ENCODE measurements around the gene PDCL3. TPM values are rescaled to one million over a fixed set of nuclear protein-coding genes. Genes with fewer than 3 reads are reported as not detected.

Gene PDCL3
- total RNA-seq, 2 donors from 2014 or later = 16.6 to 27.2 TPM

GRCh38 chr2:100623033-100623715 is 60.4 kb downstream of the PDCL3 start:
- H3K9me3 ChIP-seq = no peaks in the 10 kb centered on the region
- WGBS = 97% methylated on average over 8 of the region's 8 CpGs
- no peak overlapping the region for H3K27ac ChIP-seq
- DNase-seq (ENCODE audit: low spot score) = no peak
- H3K4me1 ChIP-seq (replicated peaks) = no peaks in the 10 kb centered on the region
- no peaks in the 10 kb centered on the region for H3K27me3 ChIP-seq (replicated peaks; ENCODE audit: insufficient read depth)
- H3K4me3 ChIP-seq = no peak overlapping the region
- no peak for TF ChIP-seq POLR2A (IDR thresholded peaks at IDR 0.05)
- no peak for TF ChIP-seq POLR2AphosphoS5 (IDR thresholded peaks at IDR 0.05)
- TF ChIP-seq, protein P1, sequence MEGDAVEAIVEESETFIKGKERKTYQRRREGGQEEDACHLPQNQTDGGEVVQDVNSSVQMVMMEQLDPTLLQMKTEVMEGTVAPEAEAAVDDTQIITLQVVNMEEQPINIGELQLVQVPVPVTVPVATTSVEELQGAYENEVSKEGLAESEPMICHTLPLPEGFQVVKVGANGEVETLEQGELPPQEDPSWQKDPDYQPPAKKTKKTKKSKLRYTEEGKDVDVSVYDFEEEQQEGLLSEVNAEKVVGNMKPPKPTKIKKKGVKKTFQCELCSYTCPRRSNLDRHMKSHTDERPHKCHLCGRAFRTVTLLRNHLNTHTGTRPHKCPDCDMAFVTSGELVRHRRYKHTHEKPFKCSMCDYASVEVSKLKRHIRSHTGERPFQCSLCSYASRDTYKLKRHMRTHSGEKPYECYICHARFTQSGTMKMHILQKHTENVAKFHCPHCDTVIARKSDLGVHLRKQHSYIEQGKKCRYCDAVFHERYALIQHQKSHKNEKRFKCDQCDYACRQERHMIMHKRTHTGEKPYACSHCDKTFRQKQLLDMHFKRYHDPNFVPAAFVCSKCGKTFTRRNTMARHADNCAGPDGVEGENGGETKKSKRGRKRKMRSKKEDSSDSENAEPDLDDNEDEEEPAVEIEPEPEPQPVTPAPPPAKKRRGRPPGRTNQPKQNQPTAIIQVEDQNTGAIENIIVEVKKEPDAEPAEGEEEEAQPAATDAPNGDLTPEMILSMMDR (IDR thresholded peaks at IDR 0.05) = no peak
- H3K36me3 ChIP-seq = no peaks in the 10 kb centered on the region
- intact Hi-C loops (cut with DNase I) = no loop called here

- WGBS = 84% methylated on average over 2 of the region's 2 CpGs
- no peaks in the 10 kb centered on the region for H3K9me3 ChIP-seq
- no peak overlapping the region for H3K27ac ChIP-seq
- H3K36me3 ChIP-seq = no peaks in the 10 kb centered on the region
- intact Hi-C loops (cut with DNase I) = no loop called here
- DNase-seq (ENCODE audit: low spot score) = no peak
- H3K4me1 ChIP-seq (replicated peaks) = no peaks in the 10 kb centered on the region
- no peak overlapping the region for H3K4me3 ChIP-seq
- TF ChIP-seq, protein P1 (IDR thresholded peaks at IDR 0.05) = no peak
- TF ChIP-seq POLR2A (IDR thresholded peaks at IDR 0.05) (no peak), POLR2AphosphoS5 (IDR thresholded peaks at IDR 0.05) (no peak)
- no peaks in the 10 kb centered on the region for H3K27me3 ChIP-seq (replicated peaks; ENCODE audit: insufficient read depth)
Measured at GRCh38 chr2:100623930-100624329, 61.1 kb downstream of the PDCL3 start.

DNA sequence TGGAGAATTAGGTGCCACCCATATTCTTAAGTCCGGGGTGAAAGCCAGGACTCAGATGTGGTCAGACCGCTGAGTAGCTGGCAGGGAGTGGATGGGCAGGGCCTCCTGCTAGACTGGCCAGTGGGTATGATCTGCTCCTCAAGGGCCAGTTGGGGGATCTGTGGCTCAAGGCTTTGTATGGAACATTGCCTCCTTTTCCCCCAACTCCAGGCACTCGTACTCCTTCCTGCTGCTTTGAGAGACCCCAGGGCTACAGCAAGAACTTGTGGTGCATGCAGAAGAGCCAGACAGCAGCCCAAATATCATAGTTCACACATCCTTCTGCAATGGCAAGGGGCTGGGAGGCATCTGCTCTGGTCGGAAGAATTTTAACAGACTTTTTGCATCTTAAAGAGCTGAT is 61.7 kb downstream of the PDCL3 start:
- TF ChIP-seq POLR2A (IDR thresholded peaks at IDR 0.05) (no peak), POLR2AphosphoS5 (IDR thresholded peaks at IDR 0.05) (no peak)
- TF ChIP-seq, protein P1 (IDR thresholded peaks at IDR 0.05) = no peak
- H3K4me3 ChIP-seq = no peak overlapping the region
- no peaks in the 10 kb centered on the region for H3K36me3 ChIP-seq
- no peak overlapping the region for H3K27ac ChIP-seq
- no peaks in the 10 kb centered on the region for H3K4me1 ChIP-seq (replicated peaks)
- H3K27me3 ChIP-seq (replicated peaks; ENCODE audit: insufficient read depth) = no peaks in the 10 kb centered on the region
- 87% methylated on average over 4 of the region's 4 CpGs for WGBS
- no peaks in the 10 kb centered on the region for H3K9me3 ChIP-seq
- DNase-seq (ENCODE audit: low spot score) = no peak
- intact Hi-C loops (cut with DNase I) = no loop called here

- Histone ChIP-seq H3K27ac (no peak overlapping the region), H3K4me3 (no peak overlapping the region), H3K27me3 (replicated peaks; ENCODE audit: insufficient read depth) (no peaks in the 10 kb centered on the region), H3K9me3 (no peaks in the 10 kb centered on the region), H3K36me3 (no peaks in the 10 kb centered on the region), H3K4me1 (replicated peaks) (no peaks in the 10 kb centered on the region)
- DNase-seq (ENCODE audit: low spot score) = no peak
- WGBS = 62% methylated on average over 6 of the region's 6 CpGs
- intact Hi-C loops (cut with DNase I) = no loop called here
- TF ChIP-seq, protein P1 (IDR thresholded peaks at IDR 0.05) = no peak
- no peak for TF ChIP-seq POLR2A (IDR thresholded peaks at IDR 0.05)
Measured at GRCh38 chr2:100625717-100626116, 62.9 kb downstream of the PDCL3 start.

Small RNA genes within 50 kb of the gene (small RNA-seq; reads per million reads assigned to genes)
- gene HMGN2P22 = 0 reads per million in 2 donors

Other genes starting within 250 kb of the PDCL3 start
- gene LONRF2, start 240.5 kb upstream of the PDCL3 start, total RNA-seq = 10 to 100 TPM in 1 of 2 donors, 1 to 10 TPM in 1; 8.2 to 20.4 TPM
- 10 to 100 TPM in 1 of 2 donors, 1 to 10 TPM in 1; 10.0 to 27.7 TPM for gene CHST10, start 145.3 kb upstream of the PDCL3 start, total RNA-seq
- gene NMS, start 92.5 kb upstream of the PDCL3 start, total RNA-seq = not detected

Measured in prostate gland (tissue), 2 donors.